ENCODE data around the gene AKR7A2. TPM values are rescaled to one million over a fixed set of nuclear protein-coding genes. Genes with fewer than 3 reads are reported as not detected.
"Not testable (repeated sequence)": the region's sequence is repeated elsewhere in the genome, so short reads cannot be mapped to it uniquely, and the experiment has no call there.

The AKR7A2 gene
- total RNA-seq, 4 donors from 2014 or later, result 64.5 to 91.0 (median 80.7) TPM

DNA sequence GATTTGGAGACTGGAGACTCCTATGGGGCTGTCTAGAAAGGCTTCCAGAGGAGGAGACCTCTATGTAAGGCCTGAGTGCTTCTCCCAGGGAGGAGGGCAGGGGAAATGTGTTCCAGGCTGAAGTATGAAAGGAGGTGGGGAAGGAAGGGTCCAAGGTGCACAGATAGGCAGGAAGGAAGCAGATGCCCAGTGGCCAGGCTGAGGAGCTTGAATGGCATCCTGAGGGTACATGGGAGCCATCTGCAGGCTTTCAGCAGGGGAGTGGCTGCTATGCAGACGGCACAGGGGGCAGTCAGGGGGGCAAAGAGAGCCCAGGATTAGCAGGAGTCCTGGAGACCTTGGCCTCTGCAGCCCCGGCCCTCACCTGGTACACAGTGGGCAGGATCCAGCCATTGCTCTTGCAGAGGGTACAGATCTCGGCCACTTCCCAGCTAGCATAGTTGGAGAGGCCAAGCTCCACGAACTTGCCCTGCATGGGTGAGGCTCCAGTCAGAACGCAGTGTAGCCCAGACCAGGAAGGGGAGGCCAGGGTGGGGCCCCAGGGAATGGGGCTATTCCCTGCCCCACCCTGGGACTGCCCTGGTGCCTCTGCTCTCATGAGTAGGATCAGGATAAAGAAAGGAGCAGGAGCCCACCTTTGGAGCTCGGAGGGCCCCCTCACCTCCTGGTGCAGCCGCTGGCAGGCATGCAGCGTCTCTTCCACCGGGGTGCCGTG lies 4.0 kb downstream of the AKR7A2 start:
- H3K4me1 ChIP-seq, result peaks cover 0 to 23% (median 11%) of the 10 kb centered on the region in 4 donors
- no peak for TF ChIP-seq EP300 (IDR thresholded peaks at IDR 0.05)
- TF ChIP-seq, protein P1, sequence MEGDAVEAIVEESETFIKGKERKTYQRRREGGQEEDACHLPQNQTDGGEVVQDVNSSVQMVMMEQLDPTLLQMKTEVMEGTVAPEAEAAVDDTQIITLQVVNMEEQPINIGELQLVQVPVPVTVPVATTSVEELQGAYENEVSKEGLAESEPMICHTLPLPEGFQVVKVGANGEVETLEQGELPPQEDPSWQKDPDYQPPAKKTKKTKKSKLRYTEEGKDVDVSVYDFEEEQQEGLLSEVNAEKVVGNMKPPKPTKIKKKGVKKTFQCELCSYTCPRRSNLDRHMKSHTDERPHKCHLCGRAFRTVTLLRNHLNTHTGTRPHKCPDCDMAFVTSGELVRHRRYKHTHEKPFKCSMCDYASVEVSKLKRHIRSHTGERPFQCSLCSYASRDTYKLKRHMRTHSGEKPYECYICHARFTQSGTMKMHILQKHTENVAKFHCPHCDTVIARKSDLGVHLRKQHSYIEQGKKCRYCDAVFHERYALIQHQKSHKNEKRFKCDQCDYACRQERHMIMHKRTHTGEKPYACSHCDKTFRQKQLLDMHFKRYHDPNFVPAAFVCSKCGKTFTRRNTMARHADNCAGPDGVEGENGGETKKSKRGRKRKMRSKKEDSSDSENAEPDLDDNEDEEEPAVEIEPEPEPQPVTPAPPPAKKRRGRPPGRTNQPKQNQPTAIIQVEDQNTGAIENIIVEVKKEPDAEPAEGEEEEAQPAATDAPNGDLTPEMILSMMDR (IDR thresholded peaks at IDR 0.05), result no peak
- no peak for TF ChIP-seq POLR2A (IDR thresholded peaks at IDR 0.05)
- no peaks in the 10 kb centered on the region for H3K27me3 ChIP-seq
- peaks cover 6 to 55% (median 14%) of the 10 kb centered on the region in 3 donors for H3K36me3 ChIP-seq
- H3K9me3 ChIP-seq, result no peaks in the 10 kb centered on the region
- H3K27ac ChIP-seq, result peak overlapping the region in 1 of 4 donors; percentile 22
- DNase-seq (ENCODE audit: low spot score in 2 of 2), result no peak
- WGBS, 2 donors, result 90 to 92% methylated on average over 8 to 10 of the region's 10 CpGs
- no peak overlapping the region for H3K4me3 ChIP-seq

DNA sequence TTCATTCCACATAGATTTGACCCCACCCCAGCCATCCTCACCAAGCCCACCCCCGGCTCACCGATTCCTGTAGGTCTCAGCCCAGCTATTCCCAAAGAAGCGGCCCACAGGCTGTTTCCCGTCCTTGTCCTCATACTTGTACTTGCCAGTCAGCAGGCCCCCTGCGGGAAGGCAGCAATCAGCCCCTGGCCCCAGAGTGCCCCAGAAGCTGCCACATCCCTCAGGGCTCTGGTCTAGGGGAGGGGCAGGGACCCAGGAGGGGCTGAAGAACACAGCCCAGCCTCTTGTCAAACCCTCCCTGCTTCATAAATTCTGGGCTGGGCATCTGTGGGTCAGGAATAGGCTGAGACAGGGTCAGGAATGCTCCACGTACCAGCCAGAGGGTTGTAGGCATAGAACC lies 5.0 kb downstream of the AKR7A2 start:
- no peak for DNase-seq (ENCODE audit: low spot score in 2 of 2)
- Histone ChIP-seq H3K4me1 (peaks cover 0 to 20% (median 7%) of the 10 kb centered on the region in 4 donors), H3K27me3 (no peaks in the 10 kb centered on the region), H3K4me3 (no peak overlapping the region), H3K9me3 (no peaks in the 10 kb centered on the region), H3K27ac (no peak overlapping the region), H3K36me3 (peaks cover 6 to 65% (median 14%) of the 10 kb centered on the region in 3 donors)
- TF ChIP-seq, protein P1 (IDR thresholded peaks at IDR 0.05), result no peak
- TF ChIP-seq POLR2A (IDR thresholded peaks at IDR 0.05), result no peak
- TF ChIP-seq EP300 (IDR thresholded peaks at IDR 0.05), result no peak
- 86 to 92% methylated on average over 3 to 5 of the region's 6 CpGs for WGBS, 2 donors

DNA sequence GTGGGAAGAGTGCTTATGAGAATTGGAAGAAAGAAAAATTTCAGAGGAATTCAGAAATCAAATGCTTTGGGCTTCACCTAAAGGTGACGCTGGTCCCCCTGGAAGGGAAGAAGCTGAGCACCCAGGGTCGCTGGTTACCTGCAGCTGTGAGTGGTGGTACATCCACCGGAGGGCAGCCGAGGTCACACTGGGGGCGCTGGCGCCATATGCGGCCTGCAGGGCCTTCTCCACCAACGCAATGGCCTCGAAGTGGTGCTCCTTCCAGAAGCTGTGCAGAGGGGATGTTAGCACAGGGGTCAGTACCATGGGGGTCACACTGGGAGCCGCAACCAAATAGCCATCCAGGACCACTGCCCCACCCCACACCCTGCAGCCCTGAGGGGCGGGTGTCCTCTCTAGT lies 6.1 kb downstream of the AKR7A2 start:
- Histone ChIP-seq H3K4me1 (peaks cover 0 to 13% (median 3%) of the 10 kb centered on the region in 4 donors), H3K9me3 (no peaks in the 10 kb centered on the region), H3K36me3 (peaks cover 6 to 76% (median 14%) of the 10 kb centered on the region in 3 donors), H3K27me3 (no peaks in the 10 kb centered on the region), H3K4me3 (no peak overlapping the region), H3K27ac (no peak overlapping the region)
- WGBS, 2 donors, result 88 to 93% methylated on average over 10 to 11 of the region's 11 CpGs
- TF ChIP-seq, protein P1 (IDR thresholded peaks at IDR 0.05), result no peak
- no peak for TF ChIP-seq POLR2A (IDR thresholded peaks at IDR 0.05)
- TF ChIP-seq EP300 (IDR thresholded peaks at IDR 0.05), result no peak
- no peak for DNase-seq (ENCODE audit: low spot score in 2 of 2)

DNA sequence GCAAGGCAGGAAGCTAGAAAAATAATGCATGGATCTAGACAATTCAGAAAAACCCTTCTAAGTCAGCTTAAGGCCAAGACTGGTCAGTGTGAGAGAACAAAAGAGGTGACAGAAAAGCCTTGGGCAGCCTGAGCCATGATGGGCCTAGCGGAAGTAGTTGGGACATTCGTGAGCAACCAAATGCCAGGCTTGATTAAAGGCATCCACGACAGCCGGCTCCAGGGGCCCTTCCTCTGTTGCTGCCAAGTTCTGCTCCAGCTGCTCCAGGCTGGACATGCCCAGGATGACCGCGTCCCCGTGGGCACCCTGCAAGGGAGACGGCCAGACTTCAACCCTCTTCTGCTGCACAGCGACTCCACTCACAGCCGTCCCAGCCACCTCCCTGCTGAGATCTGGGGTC lies 7.9 kb downstream of the AKR7A2 start:
- H3K27me3 ChIP-seq; H3K27ac ChIP-seq; H3K4me1 ChIP-seq; DNase-seq (ENCODE audit: low spot score in 2 of 2); H3K4me3 ChIP-seq; H3K9me3 ChIP-seq: not testable (repeated sequence)
- peaks cover 6 to 87% (median 14%) of the 10 kb centered on the region in 3 donors for H3K36me3 ChIP-seq
- 88 to 96% methylated on average over 10 of the region's 10 CpGs for WGBS, 2 donors

DNA sequence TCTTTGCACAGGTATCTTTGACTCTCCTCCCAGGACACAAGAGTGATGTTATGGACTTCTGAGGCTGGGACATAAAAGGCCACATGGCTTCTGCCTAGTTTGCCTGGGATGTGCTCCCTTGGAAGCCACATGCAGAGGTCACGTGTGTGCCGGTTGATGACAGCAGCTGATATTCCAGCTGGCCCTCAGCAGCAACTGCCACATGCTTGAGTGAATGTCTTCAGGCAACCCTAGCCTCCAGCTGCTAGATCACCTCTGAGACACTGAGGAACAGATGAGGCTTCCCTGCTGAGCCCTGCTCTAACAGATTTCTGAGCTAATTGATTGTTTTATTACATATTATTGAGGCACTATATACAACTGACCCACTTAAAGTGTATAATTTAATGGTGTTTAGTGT lies 11.7 kb downstream of the AKR7A2 start:
- Histone ChIP-seq H3K4me1 (no peaks in the 10 kb centered on the region), H3K9me3 (peaks cover 0 to 6% (median under 1%) of the 10 kb centered on the region in 4 donors), H3K4me3 (no peak overlapping the region), H3K27ac (no peak overlapping the region), H3K36me3 (peaks cover 3 to 79% (median 6%) of the 10 kb centered on the region in 3 donors), H3K27me3 (no peaks in the 10 kb centered on the region)
- 86 to 93% methylated on average over 2 of the region's 2 CpGs for WGBS, 2 donors
- no peak for DNase-seq (ENCODE audit: low spot score in 2 of 2)
- no peak for TF ChIP-seq EP300 (IDR thresholded peaks at IDR 0.05)

DNA sequence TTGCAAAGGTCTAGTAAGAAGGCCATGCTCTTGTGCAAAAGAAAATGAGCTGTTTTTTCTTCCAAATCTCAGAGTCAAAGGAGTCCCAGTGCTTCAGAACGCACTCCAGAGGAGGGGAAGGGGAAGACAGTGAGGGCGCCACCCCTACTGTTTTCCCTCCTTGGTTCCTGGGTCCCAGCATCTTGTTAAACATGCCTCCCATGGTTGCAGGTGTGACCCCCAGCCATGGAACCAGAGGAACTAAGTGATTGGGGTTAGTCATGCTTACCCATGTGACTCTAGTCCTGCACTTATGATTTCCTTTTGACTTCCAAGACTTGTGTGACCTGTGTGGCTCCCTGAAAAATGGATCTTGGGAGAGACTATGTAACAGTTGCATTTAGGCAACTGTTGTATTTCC lies 17.3 kb downstream of the AKR7A2 start:
- Histone ChIP-seq H3K4me1 (no peaks in the 10 kb centered on the region), H3K27ac (no peak overlapping the region), H3K27me3 (no peaks in the 10 kb centered on the region), H3K36me3 (peaks cover 0 to 66% (median 0%) of the 10 kb centered on the region in 3 donors), H3K9me3 (peaks cover 0 to 35% (median 8%) of the 10 kb centered on the region in 4 donors), H3K4me3 (no peak overlapping the region)
- WGBS, 2 donors, result 90 to 93% methylated on average over 2 of the region's 2 CpGs
- TF ChIP-seq, protein P1 (IDR thresholded peaks at IDR 0.05), result no peak
- TF ChIP-seq EP300 (IDR thresholded peaks at IDR 0.05) (no peak), POLR2A (IDR thresholded peaks at IDR 0.05) (no peak)
- DNase-seq (ENCODE audit: low spot score in 2 of 2), result no peak

Measured in tibial nerve (tissue), 4 donors.